ENCODE data around the gene MAST4. TPM values are rescaled to one million over a fixed set of nuclear protein-coding genes. Genes with fewer than 3 reads are reported as not detected.

MAST4 gene
- polyA plus RNA-seq, 2 of the 4 experiments (the other 2 are of a cell fraction), result 1.2 to 5.8 TPM

- no peak overlapping the region for H3K4me3 ChIP-seq
- H3K9me3 ChIP-seq, result no peaks in the 10 kb centered on the region
- TF ChIP-seq PHF8 (IDR thresholded peaks at IDR 0.05; ENCODE audit: borderline replicate concordance, low read depth) (no peak), EP300 (IDR thresholded peaks at IDR 0.05) (no peak)
- H3K4me2 ChIP-seq, result no peak overlapping the region
- no peaks in the 10 kb centered on the region for H3K4me1 ChIP-seq
- ChIA-PET POLR2A (no interaction called here), CTCF (no interaction called here)
- WGBS (ENCODE audit: missing lambda C conversion rate), result 19% methylated on average over 3 of the region's 3 CpGs
- ATAC-seq, result no peak
- H3K27ac ChIP-seq, result no peak overlapping the region
- no peak for DNase-seq (ENCODE audit: low read depth in 1 of 2, low spot score in 1 of 2)
- FAIRE-seq, result no peak
Observed at GRCh38 chr5:66616520-66617225, 20.5 kb downstream of the MAST4 start.

- ChIA-PET POLR2A (no interaction called here), CTCF (no interaction called here)
- H3K4me2 ChIP-seq, result no peak overlapping the region
- H3K27ac ChIP-seq, result no peak overlapping the region
- TF ChIP-seq BHLHE40 (IDR thresholded peaks at IDR 0.05; ENCODE audit: low read depth, low read length), result no peak
- TF ChIP-seq ATOH8 (CRISPR knock-in tag; IDR thresholded peaks at IDR 0.05; ENCODE audit: low read depth), result no peak
- no peak for TF ChIP-seq FOSL2 (IDR thresholded peaks at IDR 0.05)
- no peak for TF ChIP-seq FOSL2 (CRISPR knock-in tag; IDR thresholded peaks at IDR 0.05)
- no peak for TF ChIP-seq KDM1A (IDR thresholded peaks at IDR 0.05; ENCODE audit: low read depth)
- TF ChIP-seq, protein P1, sequence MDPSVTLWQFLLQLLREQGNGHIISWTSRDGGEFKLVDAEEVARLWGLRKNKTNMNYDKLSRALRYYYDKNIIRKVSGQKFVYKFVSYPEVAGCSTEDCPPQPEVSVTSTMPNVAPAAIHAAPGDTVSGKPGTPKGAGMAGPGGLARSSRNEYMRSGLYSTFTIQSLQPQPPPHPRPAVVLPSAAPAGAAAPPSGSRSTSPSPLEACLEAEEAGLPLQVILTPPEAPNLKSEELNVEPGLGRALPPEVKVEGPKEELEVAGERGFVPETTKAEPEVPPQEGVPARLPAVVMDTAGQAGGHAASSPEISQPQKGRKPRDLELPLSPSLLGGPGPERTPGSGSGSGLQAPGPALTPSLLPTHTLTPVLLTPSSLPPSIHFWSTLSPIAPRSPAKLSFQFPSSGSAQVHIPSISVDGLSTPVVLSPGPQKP (IDR thresholded peaks at IDR 0.05; ENCODE audit: low read depth, low read length), result no peak
- TF ChIP-seq NPAS2 (CRISPR knock-in tag; IDR thresholded peaks at IDR 0.05; ENCODE audit: borderline replicate concordance), result no peak
- TF ChIP-seq, protein P2, sequence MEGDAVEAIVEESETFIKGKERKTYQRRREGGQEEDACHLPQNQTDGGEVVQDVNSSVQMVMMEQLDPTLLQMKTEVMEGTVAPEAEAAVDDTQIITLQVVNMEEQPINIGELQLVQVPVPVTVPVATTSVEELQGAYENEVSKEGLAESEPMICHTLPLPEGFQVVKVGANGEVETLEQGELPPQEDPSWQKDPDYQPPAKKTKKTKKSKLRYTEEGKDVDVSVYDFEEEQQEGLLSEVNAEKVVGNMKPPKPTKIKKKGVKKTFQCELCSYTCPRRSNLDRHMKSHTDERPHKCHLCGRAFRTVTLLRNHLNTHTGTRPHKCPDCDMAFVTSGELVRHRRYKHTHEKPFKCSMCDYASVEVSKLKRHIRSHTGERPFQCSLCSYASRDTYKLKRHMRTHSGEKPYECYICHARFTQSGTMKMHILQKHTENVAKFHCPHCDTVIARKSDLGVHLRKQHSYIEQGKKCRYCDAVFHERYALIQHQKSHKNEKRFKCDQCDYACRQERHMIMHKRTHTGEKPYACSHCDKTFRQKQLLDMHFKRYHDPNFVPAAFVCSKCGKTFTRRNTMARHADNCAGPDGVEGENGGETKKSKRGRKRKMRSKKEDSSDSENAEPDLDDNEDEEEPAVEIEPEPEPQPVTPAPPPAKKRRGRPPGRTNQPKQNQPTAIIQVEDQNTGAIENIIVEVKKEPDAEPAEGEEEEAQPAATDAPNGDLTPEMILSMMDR (IDR thresholded peaks at IDR 0.05), result no peak
- TF ChIP-seq EHF (CRISPR knock-in tag; IDR thresholded peaks at IDR 0.05), result no peak
- TF ChIP-seq ESRRA (IDR thresholded peaks at IDR 0.05; ENCODE audit: borderline replicate concordance, low read length), result no peak
- TF ChIP-seq NFE2L2 (conservative IDR thresholded peaks at IDR 0.05; ENCODE audit: low read length), result no peak
- TF ChIP-seq NR3C1 (IDR thresholded peaks at IDR 0.05), result no peak
- TF ChIP-seq, protein P3, sequence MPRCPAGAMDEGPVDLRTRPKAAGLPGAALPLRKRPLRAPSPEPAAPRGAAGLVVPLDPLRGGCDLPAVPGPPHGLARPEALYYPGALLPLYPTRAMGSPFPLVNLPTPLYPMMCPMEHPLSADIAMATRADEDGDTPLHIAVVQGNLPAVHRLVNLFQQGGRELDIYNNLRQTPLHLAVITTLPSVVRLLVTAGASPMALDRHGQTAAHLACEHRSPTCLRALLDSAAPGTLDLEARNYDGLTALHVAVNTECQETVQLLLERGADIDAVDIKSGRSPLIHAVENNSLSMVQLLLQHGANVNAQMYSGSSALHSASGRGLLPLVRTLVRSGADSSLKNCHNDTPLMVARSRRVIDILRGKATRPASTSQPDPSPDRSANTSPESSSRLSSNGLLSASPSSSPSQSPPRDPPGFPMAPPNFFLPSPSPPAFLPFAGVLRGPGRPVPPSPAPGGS (IDR thresholded peaks at IDR 0.05), result no peak
- FAIRE-seq (no peak), ATAC-seq (no peak), DNase-seq (ENCODE audit: low read depth in 1 of 2, low spot score in 1 of 2) (no peak)
- H3K4me1 ChIP-seq, result no peaks in the 10 kb centered on the region
- no peak overlapping the region for H3K4me3 ChIP-seq
- H3K9me3 ChIP-seq, result no peaks in the 10 kb centered on the region
- WGBS (ENCODE audit: missing lambda C conversion rate), result 67% methylated on average over 6 of the region's 6 CpGs
Observed at GRCh38 chr5:66617226-66617861, 21.2 kb downstream of the MAST4 start.

GRCh38 chr5:66617991-66618768, 22.0 kb downstream of the MAST4 start:
- 48% methylated on average over 13 of the region's 13 CpGs for WGBS (ENCODE audit: missing lambda C conversion rate)
- no peak for ATAC-seq
- FAIRE-seq, result no peak
- ChIA-PET CTCF (no interaction called here), POLR2A (no interaction called here)
- Histone ChIP-seq H3K4me2 (no peak overlapping the region), H3K27ac (no peak overlapping the region), H3K4me1 (no peaks in the 10 kb centered on the region), H3K4me3 (no peak overlapping the region), H3K9me3 (no peaks in the 10 kb centered on the region)
- no peak for DNase-seq (ENCODE audit: low read depth in 1 of 2, low spot score in 1 of 2)
- TF ChIP-seq, protein P4, sequence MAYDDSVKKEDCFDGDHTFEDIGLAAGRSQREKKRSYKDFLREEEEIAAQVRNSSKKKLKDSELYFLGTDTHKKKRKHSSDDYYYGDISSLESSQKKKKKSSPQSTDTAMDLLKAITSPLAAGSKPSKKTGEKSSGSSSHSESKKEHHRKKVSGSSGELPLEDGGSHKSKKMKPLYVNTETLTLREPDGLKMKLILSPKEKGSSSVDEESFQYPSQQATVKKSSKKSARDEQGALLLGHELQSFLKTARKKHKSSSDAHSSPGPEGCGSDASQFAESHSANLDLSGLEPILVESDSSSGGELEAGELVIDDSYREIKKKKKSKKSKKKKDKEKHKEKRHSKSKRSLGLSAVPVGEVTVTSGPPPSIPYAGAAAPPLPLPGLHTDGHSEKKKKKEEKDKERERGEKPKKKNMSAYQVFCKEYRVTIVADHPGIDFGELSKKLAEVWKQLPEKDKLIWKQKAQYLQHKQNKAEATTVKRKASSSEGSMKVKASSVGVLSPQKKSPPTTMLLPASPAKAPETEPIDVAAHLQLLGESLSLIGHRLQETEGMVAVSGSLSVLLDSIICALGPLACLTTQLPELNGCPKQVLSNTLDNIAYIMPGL (CRISPR knock-in tag; IDR thresholded peaks at IDR 0.05; ENCODE audit: borderline replicate concordance), result no peak
- no peak for TF ChIP-seq PHF8 (IDR thresholded peaks at IDR 0.05; ENCODE audit: borderline replicate concordance, low read depth)
- no peak for TF ChIP-seq RCOR1 (IDR thresholded peaks at IDR 0.05; ENCODE audit: low read depth, low read length)
- TF ChIP-seq HOXA7 (CRISPR knock-in tag; IDR thresholded peaks at IDR 0.05), result no peak
- TF ChIP-seq MAFK (IDR thresholded peaks at IDR 0.05; ENCODE audit: partially characterized antibody), result no peak
- TF ChIP-seq ESRRA (IDR thresholded peaks at IDR 0.05; ENCODE audit: borderline replicate concordance, low read length), result no peak
- no peak for TF ChIP-seq NFE2L2 (conservative IDR thresholded peaks at IDR 0.05; ENCODE audit: low read length)
- no peak for TF ChIP-seq POLR2A (IDR thresholded peaks at IDR 0.05; ENCODE audit: low read length)
- TF ChIP-seq MAZ (IDR thresholded peaks at IDR 0.05; ENCODE audit: borderline replicate concordance, low read depth, low read length), result no peak
- TF ChIP-seq, protein P1 (IDR thresholded peaks at IDR 0.05; ENCODE audit: low read depth, low read length), result no peak
- TF ChIP-seq CHD4 (IDR thresholded peaks at IDR 0.05; ENCODE audit: borderline replicate concordance), result no peak
- TF ChIP-seq POLR2AphosphoS2 (conservative IDR thresholded peaks at IDR 0.05; ENCODE audit: low read length), result no peak

Measured in A549 (cell line).